ENCODE measurements around the gene SSBP4. TPM values are rescaled to one million over a fixed set of nuclear protein-coding genes. Genes with fewer than 3 reads are reported as not detected.

The SSBP4 gene
- total and polyA plus RNA-seq, 2 experiments from 2014 or later, result 44.4 to 52.0 TPM

DNA sequence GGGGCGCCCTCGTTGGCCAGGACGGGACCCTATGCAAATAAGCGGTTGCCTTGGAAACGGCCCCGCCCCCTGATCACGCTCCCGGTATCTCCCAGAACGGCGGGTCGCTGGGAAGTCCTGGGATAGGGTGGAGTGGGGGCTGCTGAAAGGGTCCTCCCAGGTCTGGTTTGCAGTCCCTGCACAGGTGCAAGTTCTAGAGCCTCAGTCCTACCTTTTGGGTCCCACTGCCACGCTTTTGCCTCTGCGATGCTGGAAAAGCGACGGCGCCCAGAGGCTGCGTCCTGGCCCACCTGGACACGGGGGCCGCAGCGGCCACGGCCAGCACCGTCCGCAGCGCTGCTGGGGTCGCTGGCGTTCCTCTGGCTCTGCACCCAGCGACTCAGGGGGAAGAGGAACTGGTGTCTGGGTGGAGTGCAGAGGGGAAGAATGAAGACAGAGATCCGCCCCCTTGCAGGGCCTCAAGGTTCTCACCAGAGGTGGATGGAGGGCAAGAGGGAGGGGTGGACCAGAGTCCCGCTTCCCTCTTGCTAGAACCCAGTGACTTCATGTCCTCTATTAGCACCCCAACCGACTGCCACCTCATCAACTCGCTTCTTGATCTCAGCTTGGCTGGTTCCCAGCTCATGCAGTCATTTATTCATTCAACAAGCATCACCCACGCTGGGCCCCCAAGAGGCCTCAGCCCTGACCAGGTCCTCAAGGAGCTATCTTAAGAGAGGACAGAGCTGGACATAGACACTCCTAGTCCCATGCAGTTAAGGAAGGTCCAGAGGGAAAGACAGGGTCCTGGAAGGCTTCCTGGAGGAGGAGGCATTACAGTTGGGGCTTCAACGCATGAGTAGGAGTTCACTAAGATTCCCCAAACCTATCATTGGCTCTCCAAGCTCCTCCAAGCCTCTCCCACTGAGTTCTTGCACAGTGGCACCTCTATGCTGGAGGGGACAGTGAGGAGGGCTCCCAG lies 21.7 kb upstream of the SSBP4 start, which contains the start of gene LRRC25:
Gene LRRC25, minus strand, starts transcription at position 381 of the 961 bp plus-strand sequence. CDS start 659 bp downstream, outside the sequence.
- H3K9me2 ChIP-seq (ENCODE audit: insufficient read depth), result no peaks in the 10 kb centered on the region
- H3F3A ChIP-seq (replicated peaks; ENCODE audit: low read depth), result 0 out of 2 replicates have a peak, but pooled peaks cover 3% of the 10 kb centered on the region
- no peaks in the 10 kb centered on the region for H3K79me2 ChIP-seq (replicated peaks; ENCODE audit: insufficient read depth)
- no peaks in the 10 kb centered on the region for H4K20me1 ChIP-seq (replicated peaks; ENCODE audit: insufficient read depth)
- no peaks in the 10 kb centered on the region for H3K9me3 Mint-ChIP-seq
- no peaks in the 10 kb centered on the region for H3K36me3 Mint-ChIP-seq (ENCODE audit: low read depth)
- H3K4me3 ChIP-seq, result peak within 1 kb of the TSS; percentile 48
- H3K27ac Mint-ChIP-seq, result no peak within 1 kb of the TSS
- peaks cover 17% of the 10 kb centered on the region for H3K27me3 Mint-ChIP-seq (ENCODE audit: insufficient read depth, low read depth, poor library complexity)
- DNase-seq (ENCODE audit: low spot score), result peak; percentile 96
- no peak within 1 kb of the TSS for H3K27ac ChIP-seq (ENCODE audit: low read depth)
- H3K4me2 ChIP-seq, result peak within 1 kb of the TSS; percentile 75
- peaks cover 2% of the 10 kb centered on the region; the same call in 1 of the 2 replicates for H3K4me1 ChIP-seq (ENCODE audit: insufficient read depth)
- H3K36me3 ChIP-seq (ENCODE audit: insufficient read depth), result no peaks in the 10 kb centered on the region
- peaks cover 3% of the 10 kb centered on the region; the same call in 2 of the 3 replicates for H3K4me1 Mint-ChIP-seq
- TF ChIP-seq POLR2AphosphoS5 (IDR thresholded peaks at IDR 0.05; ENCODE audit: low read depth), result no peak
- 0 out of 2 replicates have a peak, but pooled peaks cover 4% of the 10 kb centered on the region for H3K27me3 ChIP-seq (ENCODE audit: insufficient read depth)
- H2AFZ ChIP-seq, result peak within 1 kb of the TSS; percentile 98
- H3K4me3 Mint-ChIP-seq, result no peak within 1 kb of the TSS; the same call in 2 of the 3 replicates
- peak; percentile 92 for ATAC-seq

DNA sequence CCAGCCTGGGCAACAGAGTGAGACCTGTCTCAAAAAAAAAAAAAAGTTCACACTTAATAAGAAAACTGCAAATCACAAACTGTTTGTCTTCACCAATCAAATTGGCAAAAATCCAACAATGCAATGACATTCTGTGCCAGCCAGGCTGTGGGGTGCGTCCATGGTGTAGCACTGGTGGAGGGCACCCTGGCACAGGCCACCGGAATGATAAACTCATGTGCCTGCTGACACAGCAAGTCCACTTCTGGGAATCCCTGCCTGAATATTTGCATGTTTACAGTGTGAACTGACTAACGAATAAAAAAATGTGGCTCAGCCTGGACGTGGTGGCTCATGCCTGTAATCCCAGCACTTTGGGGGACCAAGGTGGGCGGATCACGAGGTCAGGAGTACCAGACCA lies 20.2 kb upstream of the SSBP4 start:
- Histone ChIP-seq H3K79me2 (replicated peaks; ENCODE audit: insufficient read depth) (no peaks in the 10 kb centered on the region), H2AFZ (no peak overlapping the region), H3K36me3 (ENCODE audit: insufficient read depth) (no peaks in the 10 kb centered on the region), H3K4me3 (no peak overlapping the region), H3K4me2 (no peak overlapping the region), H3F3A (replicated peaks; ENCODE audit: low read depth) (0 out of 2 replicates have a peak, but pooled peaks cover 3% of the 10 kb centered on the region), H3K4me1 (ENCODE audit: insufficient read depth) (peaks cover 2% of the 10 kb centered on the region; the same call in 1 of the 2 replicates), H4K20me1 (replicated peaks; ENCODE audit: insufficient read depth) (no peaks in the 10 kb centered on the region), H3K27me3 (ENCODE audit: insufficient read depth) (0 out of 2 replicates have a peak, but pooled peaks cover 4% of the 10 kb centered on the region), H3K9me2 (ENCODE audit: insufficient read depth) (no peaks in the 10 kb centered on the region), H3K27ac (ENCODE audit: low read depth) (no peak overlapping the region)
- Mint-ChIP-seq H3K4me3 (no peak overlapping the region), H3K27ac (no peak overlapping the region), H3K9me3 (no peaks in the 10 kb centered on the region), H3K27me3 (ENCODE audit: insufficient read depth, low read depth, poor library complexity) (peaks cover 17% of the 10 kb centered on the region), H3K36me3 (ENCODE audit: low read depth) (no peaks in the 10 kb centered on the region), H3K4me1 (peaks cover 3% of the 10 kb centered on the region; the same call in 2 of the 3 replicates)
- ATAC-seq (no peak), DNase-seq (ENCODE audit: low spot score) (no peak)
- TF ChIP-seq, protein P1, sequence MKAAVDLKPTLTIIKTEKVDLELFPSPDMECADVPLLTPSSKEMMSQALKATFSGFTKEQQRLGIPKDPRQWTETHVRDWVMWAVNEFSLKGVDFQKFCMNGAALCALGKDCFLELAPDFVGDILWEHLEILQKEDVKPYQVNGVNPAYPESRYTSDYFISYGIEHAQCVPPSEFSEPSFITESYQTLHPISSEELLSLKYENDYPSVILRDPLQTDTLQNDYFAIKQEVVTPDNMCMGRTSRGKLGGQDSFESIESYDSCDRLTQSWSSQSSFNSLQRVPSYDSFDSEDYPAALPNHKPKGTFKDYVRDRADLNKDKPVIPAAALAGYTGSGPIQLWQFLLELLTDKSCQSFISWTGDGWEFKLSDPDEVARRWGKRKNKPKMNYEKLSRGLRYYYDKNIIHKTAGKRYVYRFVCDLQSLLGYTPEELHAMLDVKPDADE (IDR thresholded peaks at IDR 0.05), result no peak
- TF ChIP-seq EZH2 (IDR thresholded peaks at IDR 0.05; ENCODE audit: low read depth, unreplicated experiment) (no peak), REST (IDR thresholded peaks at IDR 0.05; ENCODE audit: unreplicated experiment) (no peak), CREB1 (CRISPR knock-in tag; IDR thresholded peaks at IDR 0.05; ENCODE audit: low read depth) (no peak), STAT1 (IDR thresholded peaks at IDR 0.05; ENCODE audit: unreplicated experiment) (no peak), EZH2phosphoT487 (IDR thresholded peaks at IDR 0.05; ENCODE audit: unreplicated experiment) (no peak), POLR2AphosphoS5 (IDR thresholded peaks at IDR 0.05; ENCODE audit: low read depth) (no peak)
- TF ChIP-seq, protein P2, sequence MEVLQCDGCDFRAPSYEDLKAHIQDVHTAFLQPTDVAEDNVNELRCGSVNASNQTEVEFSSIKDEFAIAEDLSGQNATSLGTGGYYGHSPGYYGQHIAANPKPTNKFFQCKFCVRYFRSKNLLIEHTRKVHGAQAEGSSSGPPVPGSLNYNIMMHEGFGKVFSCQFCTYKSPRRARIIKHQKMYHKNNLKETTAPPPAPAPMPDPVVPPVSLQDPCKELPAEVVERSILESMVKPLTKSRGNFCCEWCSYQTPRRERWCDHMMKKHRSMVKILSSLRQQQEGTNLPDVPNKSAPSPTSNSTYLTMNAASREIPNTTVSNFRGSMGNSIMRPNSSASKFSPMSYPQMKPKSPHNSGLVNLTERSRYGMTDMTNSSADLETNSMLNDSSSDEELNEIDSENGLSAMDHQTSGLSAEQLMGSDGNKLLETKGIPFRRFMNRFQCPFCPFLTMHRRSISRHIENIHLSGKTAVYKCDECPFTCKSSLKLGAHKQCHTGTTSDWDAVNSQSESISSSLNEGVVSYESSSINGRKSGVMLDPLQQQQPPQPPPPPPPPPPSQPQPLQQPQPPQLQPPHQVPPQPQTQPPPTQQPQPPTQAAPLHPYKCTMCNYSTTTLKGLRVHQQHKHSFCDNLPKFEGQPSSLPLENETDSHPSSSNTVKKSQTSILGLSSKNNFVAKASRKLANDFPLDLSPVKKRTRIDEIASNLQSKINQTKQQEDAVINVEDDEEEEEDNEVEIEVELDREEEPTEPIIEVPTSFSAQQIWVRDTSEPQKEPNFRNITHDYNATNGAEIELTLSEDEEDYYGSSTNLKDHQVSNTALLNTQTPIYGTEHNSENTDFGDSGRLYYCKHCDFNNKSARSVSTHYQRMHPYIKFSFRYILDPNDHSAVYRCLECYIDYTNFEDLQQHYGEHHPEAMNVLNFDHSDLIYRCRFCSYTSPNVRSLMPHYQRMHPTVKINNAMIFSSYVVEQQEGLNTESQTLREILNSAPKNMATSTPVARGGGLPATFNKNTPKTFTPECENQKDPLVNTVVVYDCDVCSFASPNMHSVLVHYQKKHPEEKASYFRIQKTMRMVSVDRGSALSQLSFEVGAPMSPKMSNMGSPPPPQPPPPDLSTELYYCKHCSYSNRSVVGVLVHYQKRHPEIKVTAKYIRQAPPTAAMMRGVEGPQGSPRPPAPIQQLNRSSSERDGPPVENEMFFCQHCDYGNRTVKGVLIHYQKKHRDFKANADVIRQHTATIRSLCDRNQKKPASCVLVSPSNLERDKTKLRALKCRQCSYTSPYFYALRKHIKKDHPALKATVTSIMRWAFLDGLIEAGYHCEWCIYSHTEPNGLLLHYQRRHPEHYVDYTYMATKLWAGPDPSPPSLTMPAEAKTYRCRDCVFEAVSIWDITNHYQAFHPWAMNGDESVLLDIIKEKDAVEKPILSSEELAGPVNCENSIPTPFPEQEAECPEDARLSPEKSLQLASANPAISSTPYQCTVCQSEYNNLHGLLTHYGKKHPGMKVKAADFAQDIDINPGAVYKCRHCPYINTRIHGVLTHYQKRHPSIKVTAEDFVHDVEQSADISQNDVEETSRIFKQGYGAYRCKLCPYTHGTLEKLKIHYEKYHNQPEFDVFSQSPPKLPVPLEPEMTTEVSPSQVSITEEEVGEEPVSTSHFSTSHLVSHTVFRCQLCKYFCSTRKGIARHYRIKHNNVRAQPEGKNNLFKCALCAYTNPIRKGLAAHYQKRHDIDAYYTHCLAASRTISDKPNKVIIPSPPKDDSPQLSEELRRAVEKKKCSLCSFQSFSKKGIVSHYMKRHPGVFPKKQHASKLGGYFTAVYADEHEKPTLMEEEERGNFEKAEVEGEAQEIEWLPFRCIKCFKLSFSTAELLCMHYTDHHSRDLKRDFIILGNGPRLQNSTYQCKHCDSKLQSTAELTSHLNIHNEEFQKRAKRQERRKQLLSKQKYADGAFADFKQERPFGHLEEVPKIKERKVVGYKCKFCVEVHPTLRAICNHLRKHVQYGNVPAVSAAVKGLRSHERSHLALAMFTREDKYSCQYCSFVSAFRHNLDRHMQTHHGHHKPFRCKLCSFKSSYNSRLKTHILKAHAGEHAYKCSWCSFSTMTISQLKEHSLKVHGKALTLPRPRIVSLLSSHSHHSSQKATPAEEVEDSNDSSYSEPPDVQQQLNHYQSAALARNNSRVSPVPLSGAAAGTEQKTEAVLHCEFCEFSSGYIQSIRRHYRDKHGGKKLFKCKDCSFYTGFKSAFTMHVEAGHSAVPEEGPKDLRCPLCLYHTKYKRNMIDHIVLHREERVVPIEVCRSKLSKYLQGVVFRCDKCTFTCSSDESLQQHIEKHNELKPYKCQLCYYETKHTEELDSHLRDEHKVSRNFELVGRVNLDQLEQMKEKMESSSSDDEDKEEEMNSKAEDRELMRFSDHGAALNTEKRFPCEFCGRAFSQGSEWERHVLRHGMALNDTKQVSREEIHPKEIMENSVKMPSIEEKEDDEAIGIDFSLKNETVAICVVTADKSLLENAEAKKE (CRISPR knock-in tag; IDR thresholded peaks at IDR 0.05), result no peak
